HG02943 (cell line): ENCODE results near the gene AADACL4.
"Not testable (repeated sequence)": the region's sequence is repeated elsewhere in the genome, so short reads cannot be mapped to it uniquely, and the experiment has no call there.

ENCODE experiments used
- ATAC-seq: cut with Tn5 transposase; IDR thresholded peaks from one replicate; pipeline ENCODE4 v1.9.1; 2021; ENCODE audit warnings: mild to moderate bottlenecking, low read depth, moderate library complexity; ENCODE audit not compliant: unreplicated experiment

AADACL4 gene

DNA sequence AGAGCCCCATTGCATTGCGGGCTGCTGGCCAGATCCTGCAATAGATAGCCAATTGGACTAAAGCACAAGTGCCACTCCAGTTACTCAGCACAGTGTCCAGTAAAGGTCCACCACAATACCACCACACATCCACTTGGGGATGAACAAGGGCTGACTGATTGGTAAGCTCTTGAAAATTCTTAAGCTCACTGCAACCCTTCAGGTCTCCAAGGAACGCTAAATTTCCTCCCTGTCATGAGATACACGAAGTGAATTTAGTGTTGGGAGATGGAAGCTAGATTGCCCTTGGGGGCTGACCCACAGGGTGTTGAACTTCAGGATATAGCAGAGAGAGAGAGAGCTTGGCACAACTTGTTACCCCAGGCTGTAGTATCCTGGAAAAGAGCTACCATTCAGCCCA lies 62.2 kb downstream of the AADACL4 start:
- no peak for ATAC-seq

DNA sequence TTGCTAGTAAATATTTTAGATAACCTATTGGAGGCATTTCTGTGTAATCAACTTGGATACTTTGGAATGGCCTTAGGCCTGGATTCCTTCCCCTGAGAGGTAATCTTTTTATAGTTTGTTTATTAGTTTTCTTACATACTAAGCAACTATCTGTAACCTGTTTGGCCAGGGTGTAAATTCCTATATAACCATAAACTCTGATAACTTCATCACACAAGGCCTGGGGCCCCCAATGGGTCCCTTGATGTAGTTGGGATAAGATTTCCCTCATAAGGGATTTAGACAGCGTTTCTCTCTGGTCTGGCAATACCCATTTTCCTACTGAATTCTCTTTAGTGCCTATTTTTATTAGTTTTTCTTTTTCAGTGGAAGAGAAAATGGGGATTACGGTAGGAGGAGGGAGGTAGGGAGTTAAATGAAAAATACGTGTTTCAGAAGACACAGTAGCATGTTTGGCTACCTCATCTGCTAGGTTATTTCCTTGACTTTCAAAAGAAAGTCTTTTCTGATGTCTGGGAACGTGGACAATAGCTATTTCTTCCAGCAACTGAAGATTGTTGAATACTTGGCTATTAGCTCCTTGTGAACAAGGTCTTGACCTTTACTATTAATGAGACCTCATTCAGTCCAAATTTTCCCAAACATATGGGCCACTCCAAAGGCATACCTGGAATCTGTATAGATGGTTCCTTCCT lies 64.7 kb downstream of the AADACL4 start:
- ATAC-seq: no peak

DNA sequence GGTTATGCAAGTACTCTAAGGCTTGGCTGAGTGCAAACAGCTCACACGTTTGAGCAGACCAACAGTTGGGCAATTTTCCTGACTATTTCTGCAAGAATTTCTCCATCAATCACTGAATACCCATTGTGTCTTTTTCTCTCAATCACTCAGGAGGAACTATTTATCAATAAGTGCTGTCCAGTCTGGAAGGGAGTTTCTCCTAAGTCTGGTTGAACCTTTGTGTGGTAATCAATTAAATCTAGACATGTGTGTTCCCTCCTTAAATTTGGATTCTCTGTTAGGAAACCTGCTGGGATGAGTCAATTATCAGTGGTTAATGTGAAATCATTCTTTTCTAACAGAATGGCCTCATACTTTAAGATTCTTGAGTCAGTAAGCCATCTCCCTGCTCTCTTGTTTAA lies 65.2 kb downstream of the AADACL4 start:
- no peak for ATAC-seq

DNA sequence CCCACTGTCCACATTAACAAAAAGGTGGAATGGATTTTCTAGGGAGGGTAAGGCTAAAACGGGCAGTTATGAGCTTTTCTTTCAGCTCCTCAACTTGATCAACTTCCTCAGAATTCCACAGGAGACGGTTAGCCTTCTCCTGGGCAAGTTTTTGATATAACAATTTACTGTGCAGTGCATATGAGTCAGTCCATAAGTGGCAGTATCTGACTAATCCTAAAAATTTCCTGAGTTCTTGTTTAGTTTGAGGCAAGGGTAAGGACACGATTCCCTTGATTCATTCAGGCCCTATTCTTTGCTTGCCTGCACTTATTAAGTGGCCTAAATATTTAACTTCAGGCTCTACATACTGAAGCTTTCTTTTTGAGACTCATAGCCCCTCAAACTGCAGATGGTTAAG lies 65.8 kb downstream of the AADACL4 start:
- ATAC-seq: no peak

DNA sequence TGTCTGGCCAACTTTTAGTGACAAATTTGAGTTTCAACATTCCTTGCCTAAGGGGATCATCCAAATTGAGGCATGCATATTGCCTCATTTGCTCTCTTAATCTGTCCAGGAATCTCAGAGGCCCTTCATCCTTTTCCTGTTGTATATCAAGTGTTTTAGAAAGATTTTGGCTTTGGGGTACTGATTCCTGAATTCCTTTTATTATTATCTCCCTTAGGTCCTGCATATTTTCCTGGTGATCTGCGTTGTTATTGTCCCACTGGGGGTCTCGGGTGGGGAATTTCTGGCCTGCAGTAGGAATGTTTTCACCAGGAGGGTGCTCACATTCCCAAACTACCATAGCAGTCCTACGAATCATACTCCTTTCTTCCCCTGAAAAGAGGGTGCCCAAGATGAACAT lies 67.7 kb downstream of the AADACL4 start:
- no peak for ATAC-seq

DNA sequence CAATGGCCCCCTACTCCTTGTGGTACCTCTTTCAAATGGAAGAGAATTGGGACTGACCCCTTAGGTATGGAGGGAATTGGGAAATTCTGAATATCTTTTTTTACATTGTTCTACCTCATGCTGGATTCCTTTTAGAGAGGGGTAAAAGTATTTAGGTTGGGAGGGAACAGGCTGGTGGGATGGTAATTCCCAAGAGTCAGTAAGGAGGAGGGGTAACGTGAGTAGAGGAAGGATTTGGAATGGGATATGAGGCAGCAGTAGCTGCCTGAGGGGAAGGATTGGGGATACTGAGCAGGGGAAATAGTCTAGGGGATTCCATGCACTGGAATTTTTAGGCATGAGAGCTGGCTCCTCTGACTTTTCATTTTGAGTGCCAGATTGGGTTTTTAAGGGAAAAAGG lies 68.2 kb downstream of the AADACL4 start:
- ATAC-seq: no peak

DNA sequence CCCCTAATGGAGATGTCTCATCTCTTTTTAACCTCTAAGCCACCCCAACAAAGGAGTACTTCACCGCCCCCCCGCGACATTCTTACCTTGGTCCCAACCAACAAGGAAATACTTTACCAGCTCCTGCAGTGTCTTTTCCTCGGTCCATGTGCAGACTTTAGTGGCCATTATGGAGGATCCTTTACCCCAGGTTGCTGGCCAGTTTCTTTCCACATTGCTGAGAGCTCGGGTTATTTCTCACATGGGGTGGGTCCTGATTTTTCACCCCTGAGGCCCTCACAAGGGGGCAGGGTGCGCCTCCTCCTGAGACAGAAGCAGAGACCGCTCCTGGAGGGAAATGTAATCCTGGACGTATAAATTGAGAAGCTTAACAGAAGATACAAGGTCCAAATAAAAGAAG lies 69.0 kb downstream of the AADACL4 start:
- no peak for ATAC-seq

DNA sequence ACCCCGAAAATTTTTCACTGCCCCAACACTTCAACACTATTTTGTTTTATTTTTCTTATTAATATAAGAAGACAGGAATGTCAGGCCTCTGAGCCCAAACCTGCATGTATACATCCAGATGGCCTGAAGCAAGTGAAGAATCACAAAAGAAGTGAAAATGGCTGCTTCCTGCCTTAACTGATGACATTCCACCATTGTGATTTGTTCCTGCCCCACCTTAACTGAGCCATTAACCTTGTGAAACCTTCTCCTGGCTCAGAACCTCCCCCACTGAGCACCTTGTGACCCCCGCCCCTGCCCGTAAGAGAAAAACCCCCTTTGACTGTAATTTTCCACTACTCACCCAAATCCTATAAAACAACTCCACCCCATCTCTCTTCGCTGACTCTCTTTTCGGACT lies 69.8 kb downstream of the AADACL4 start:
- ATAC-seq: not testable (repeated sequence)

DNA sequence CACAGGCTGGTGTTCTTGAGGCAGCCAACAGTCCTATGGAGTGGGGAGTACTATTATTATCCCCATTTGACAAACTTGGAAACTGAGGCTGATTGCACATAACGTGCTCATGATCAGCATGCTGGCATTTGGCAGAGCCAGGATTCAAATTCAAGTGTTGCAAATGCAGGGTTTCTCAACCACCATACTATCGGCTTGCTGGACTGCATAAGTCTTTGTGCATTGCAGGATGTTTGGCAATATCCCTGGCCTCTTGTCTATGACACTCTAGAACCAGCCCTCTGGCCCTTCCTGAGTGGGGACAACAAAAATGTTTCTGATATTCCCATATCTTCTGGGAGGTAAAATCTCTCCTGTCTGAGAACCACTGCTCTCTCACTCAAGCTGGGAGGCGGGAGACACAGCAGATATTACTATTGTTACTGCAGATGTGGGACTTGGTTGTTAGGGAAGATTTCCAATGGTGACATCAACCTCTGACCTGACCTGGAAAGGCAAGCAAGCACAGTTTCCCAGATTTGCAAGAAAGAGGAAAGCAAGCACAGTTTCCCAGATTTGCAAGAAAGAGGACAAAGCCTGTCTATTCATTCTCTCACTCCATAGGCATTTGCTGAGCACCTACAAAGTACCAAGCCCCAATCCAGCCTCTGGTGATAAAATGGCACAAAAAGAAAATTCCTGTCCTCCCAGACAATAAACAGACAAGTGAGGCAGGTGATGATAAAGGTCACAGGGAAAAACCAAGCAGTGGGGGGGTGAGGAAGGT lies 71.0 kb downstream of the AADACL4 start:
- ATAC-seq: no peak

DNA sequence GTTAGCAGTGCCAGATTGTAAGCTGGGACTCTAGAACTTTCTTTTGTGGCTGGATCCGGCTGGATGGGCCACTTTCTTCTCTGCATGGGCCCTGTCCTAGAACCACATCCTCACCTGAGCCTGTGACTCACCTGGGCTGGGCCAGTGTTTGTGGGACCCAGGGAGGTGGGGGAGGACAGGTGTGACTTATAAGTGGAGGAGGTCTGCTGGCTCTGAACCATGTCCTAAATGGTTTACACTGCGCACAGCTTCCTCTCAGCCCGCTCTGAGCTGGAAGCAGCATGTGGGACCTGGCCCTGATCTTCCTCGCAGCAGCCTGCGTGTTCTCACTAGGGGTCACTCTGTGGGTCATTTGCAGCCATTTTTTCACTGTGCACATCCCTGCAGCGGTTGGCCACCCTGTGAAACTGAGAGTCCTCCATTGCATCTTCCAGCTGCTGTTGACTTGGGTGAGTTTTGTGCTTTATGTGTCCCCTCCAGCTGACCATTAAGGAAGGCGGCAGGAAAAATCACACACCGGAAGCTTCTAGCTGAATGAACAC lies 72.1 kb downstream of the AADACL4 start, which contains the start of gene AADACL3:
AADACL3 (plus strand) TSS at position 215 of the 542 bp plus-strand sequence; CDS start at position 282, 67 bp downstream.
- ATAC-seq: no peak
